Activated CD8-positive, alpha-beta T cell treated with anti-CD3 and anti-CD28 coated beads for 36 hours (primary cell): ENCODE data around the gene NR2F1-AS1. TPM values are rescaled to one million over a fixed set of nuclear protein-coding genes. Genes with fewer than 3 reads are reported as not detected.

Experiments used
- ATAC-seq: fragments of 200-7000 bp; cut with Tn5 transposase; one replicate; pipeline ENCODE4 v1.10.0; 2021; ENCODE audit warnings: mild to moderate bottlenecking, moderate library complexity
- CTCF ChIA-PET: fragments of 350-600 bp; sonication (Branson Sonifier 250); formaldehyde crosslinking; loops from one replicate; lab custom pipeline; 2021; ENCODE audit warnings: antibody characterized with exemption; lab: Charles Lee
- POLR2A ChIA-PET: fragments of 350-600 bp; sonication (Branson Sonifier 250); formaldehyde crosslinking; loops from one replicate; lab custom pipeline; 2021; ENCODE audit warnings: antibody characterized with exemption; lab: Charles Lee
- DNase-seq: peaks from one replicate; pipeline ENCODE4 v3.0.0-alpha.2; 2020
- H3K27ac Mint-ChIP-seq: one replicate; pipeline ENCODE4 v1.8.0; 2021; ENCODE audit warnings: mild to moderate bottlenecking, mixed read lengths
- H3K27me3 Mint-ChIP-seq: one replicate; pipeline ENCODE4 v1.8.0; 2021; ENCODE audit warnings: mixed read lengths
- H3K36me3 Mint-ChIP-seq: one replicate; pipeline ENCODE4 v1.8.0; 2021; ENCODE audit warnings: low read depth, mixed read lengths
- H3K4me1 Mint-ChIP-seq: one replicate; pipeline ENCODE4 v1.8.0; 2021; ENCODE audit warnings: low read depth, mixed read lengths
- H3K4me3 Mint-ChIP-seq: one replicate; pipeline ENCODE4 v1.8.0; 2021; ENCODE audit warnings: mild to moderate bottlenecking, moderate library complexity, mixed read lengths
- H3K9me3 Mint-ChIP-seq: one replicate; pipeline ENCODE4 v1.8.0; 2021; ENCODE audit warnings: mixed read lengths
- intact Hi-C: fragments of 100-400 bp; cut with micrococcal nuclease; formaldehyde crosslinking; loops from one replicate; pipeline ENCODE4 v1.10.0; 2022
- total RNA-seq, 2 experiments: library from RNA; stranded (reverse); gene quantifications; one replicate each; pipeline ENCODE4 v1.2.3, GENCODE V29; 2021
- TF ChIP-seq, protein P1 (sequence below): fragments of 200-600 bp; IDR thresholded peaks from one replicate; pipeline ENCODE4 v1.8.0; 2022; ENCODE audit warnings: antibody characterized with exemption, mild to moderate bottlenecking

Gene NR2F1-AS1
- total RNA-seq, 2 experiments from 2014 or later: not detected

DNA sequence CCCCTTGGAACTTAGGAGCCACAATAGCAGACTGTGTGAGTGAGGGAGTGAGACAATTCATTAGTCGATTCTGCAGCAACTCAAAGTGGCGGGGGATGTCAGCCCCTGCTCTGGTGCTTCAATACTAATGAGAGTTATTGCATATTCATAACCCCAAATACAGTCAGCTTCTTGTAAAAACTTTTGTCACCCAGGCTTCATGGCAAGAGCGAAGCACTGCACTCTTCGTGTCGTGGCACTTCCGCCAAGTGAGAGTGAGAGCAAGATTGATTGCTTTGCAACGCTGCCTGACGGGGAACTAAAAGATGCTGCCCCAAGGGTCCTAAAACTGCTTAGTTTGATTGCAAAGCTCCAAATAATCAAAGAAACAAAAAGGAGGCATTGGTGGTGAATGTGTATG is 150.9 kb downstream of the NR2F1-AS1 start:
- no peaks in the 10 kb centered on the region for H3K9me3 Mint-ChIP-seq
- H3K36me3 Mint-ChIP-seq: no peaks in the 10 kb centered on the region
- POLR2A ChIA-PET: no interaction called here
- DNase-seq (no peak), ATAC-seq (no peak)
- no peaks in the 10 kb centered on the region for H3K4me1 Mint-ChIP-seq
- H3K27ac Mint-ChIP-seq: no peak overlapping the region
- peaks cover 3% of the 10 kb centered on the region for H3K27me3 Mint-ChIP-seq
- intact Hi-C loops: no loop called here
- TF ChIP-seq, protein P1, sequence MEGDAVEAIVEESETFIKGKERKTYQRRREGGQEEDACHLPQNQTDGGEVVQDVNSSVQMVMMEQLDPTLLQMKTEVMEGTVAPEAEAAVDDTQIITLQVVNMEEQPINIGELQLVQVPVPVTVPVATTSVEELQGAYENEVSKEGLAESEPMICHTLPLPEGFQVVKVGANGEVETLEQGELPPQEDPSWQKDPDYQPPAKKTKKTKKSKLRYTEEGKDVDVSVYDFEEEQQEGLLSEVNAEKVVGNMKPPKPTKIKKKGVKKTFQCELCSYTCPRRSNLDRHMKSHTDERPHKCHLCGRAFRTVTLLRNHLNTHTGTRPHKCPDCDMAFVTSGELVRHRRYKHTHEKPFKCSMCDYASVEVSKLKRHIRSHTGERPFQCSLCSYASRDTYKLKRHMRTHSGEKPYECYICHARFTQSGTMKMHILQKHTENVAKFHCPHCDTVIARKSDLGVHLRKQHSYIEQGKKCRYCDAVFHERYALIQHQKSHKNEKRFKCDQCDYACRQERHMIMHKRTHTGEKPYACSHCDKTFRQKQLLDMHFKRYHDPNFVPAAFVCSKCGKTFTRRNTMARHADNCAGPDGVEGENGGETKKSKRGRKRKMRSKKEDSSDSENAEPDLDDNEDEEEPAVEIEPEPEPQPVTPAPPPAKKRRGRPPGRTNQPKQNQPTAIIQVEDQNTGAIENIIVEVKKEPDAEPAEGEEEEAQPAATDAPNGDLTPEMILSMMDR: no peak
- no peak overlapping the region for H3K4me3 Mint-ChIP-seq
- CTCF ChIA-PET: no interaction called here

DNA sequence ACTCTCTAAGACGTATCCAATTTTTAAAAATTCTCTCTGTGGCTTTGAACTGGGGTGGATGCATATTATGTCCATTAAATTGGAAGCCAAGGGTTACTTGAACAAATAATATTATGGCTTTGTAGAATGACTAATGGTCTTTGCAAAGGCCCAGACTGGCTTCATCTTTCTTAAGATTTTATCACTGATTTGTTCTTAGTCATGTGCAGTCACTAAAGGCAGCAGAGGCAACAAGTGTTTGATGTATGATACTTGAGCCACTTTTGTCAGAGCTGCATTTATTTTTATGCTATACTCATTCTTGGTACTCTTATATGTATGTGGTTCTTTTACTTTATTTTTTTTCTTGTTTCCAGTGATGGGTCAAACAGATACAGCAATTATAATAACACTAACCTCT is 152.2 kb downstream of the NR2F1-AS1 start:
- ChIA-PET POLR2A (no interaction called here), CTCF (no interaction called here)
- intact Hi-C loops: no loop called here
- ATAC-seq (no peak), DNase-seq (no peak)
- Mint-ChIP-seq H3K27ac (no peak overlapping the region), H3K9me3 (no peaks in the 10 kb centered on the region), H3K36me3 (no peaks in the 10 kb centered on the region), H3K4me3 (no peak overlapping the region), H3K4me1 (no peaks in the 10 kb centered on the region), H3K27me3 (peaks cover 3% of the 10 kb centered on the region)
- TF ChIP-seq, protein P1: no peak

DNA sequence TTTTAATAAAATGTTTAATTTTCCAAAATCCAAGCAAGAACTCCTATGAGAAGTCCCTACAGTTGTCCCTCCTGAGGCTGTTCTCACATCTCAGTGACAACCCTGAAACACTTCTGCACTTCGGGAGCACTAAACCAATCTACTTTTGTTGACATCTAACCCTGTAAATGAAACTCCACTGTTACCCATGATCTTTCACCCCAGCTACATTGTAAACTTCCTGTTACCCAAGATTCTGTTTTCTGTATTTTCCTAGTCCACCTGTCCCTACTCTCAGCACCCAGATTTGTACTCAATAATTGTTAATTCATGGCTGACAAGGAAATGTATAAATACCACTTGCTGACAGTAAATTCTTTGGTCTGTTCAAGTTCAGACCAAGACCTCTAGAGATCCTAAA is 153.7 kb downstream of the NR2F1-AS1 start:
- no peak for ATAC-seq
- H3K36me3 Mint-ChIP-seq: no peaks in the 10 kb centered on the region
- TF ChIP-seq, protein P1: no peak
- ChIA-PET POLR2A (no interaction called here), CTCF (no interaction called here)
- H3K9me3 Mint-ChIP-seq: no peaks in the 10 kb centered on the region
- no peak overlapping the region for H3K4me3 Mint-ChIP-seq
- peaks cover 3% of the 10 kb centered on the region for H3K27me3 Mint-ChIP-seq
- H3K27ac Mint-ChIP-seq: no peak overlapping the region
- intact Hi-C loops: no loop called here
- no peak for DNase-seq
- no peaks in the 10 kb centered on the region for H3K4me1 Mint-ChIP-seq

DNA sequence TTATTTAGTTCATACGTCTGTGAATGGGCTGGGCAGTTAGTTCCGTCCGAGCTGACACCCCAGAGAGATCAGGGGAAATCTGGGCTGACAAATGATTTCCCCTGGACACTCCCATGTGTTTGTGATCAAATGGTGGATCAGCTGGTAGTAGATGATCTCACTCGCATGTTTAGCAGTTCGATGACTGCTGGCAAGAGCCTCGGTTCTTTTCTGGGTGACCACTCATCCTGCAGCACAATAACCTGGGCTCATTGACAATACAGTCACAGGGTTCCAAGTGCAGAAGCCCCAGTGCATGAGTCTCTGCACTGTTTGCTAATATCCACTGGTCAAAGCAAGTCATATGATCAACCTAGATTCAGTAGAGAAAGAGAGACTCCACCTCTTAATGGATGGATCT is 155.9 kb downstream of the NR2F1-AS1 start:
- CTCF ChIA-PET: no interaction called here

DNA sequence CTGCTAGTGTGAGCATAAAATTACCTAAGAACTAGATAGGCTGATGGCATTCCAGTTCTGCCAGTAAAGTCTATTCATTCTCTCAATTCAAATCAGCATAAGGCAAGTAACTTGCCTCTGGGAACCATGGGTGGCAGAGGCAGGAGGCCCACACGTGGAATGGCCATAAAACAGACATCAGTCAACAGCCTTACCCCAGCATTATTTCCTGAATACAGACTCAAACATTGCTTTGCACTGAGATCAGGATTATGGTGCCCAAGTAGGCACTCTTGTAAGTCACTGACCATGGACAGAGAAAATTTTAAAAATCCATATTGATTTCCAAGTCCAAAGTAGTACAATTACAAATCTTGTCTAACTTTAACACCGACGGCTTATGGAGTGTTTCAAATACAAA is 157.7 kb downstream of the NR2F1-AS1 start:
- no peak for DNase-seq
- Mint-ChIP-seq H3K4me3 (no peak overlapping the region), H3K9me3 (no peaks in the 10 kb centered on the region), H3K4me1 (no peaks in the 10 kb centered on the region), H3K27ac (no peak overlapping the region), H3K27me3 (peaks cover 3% of the 10 kb centered on the region), H3K36me3 (no peaks in the 10 kb centered on the region)
- ChIA-PET CTCF (no interaction called here), POLR2A (no interaction called here)
- TF ChIP-seq, protein P1: no peak
- intact Hi-C loops: no loop called here
- no peak for ATAC-seq

More for the DNA sequence above, 155.9 kb downstream of the NR2F1-AS1 start:
- ATAC-seq: no peak
- POLR2A ChIA-PET: no interaction called here
- Mint-ChIP-seq H3K27ac (no peak overlapping the region), H3K9me3 (no peaks in the 10 kb centered on the region), H3K4me1 (no peaks in the 10 kb centered on the region), H3K27me3 (peaks cover 3% of the 10 kb centered on the region), H3K4me3 (no peak overlapping the region), H3K36me3 (no peaks in the 10 kb centered on the region)
- DNase-seq: no peak
- TF ChIP-seq, protein P1: no peak
- intact Hi-C loops: no loop called here
